D721Med (cell line): ENCODE results near the gene MBTPS1.

ENCODE experiments used
- DNase-seq: peaks from one replicate; pipeline ENCODE4 v3.0.0; 2011; ENCODE audit warnings: low spot score; ENCODE audit not compliant: insufficient read length
- FAIRE-seq: peaks from 2 replicates; lab custom pipeline; 2011; peaks lifted over from hg19 to GRCh38; lab: Jason Lieb, UNC
- CTCF ChIP-seq: IDR thresholded peaks from 2 replicates; pipeline ENCODE4 v1.5.1; 2012; ENCODE audit warnings: mild to moderate bottlenecking, control low read depth; ENCODE audit not compliant: insufficient read depth; ENCODE audit errors: missing control alignments

Gene MBTPS1

GRCh38 chr16:84090211-84090610 lies 26.5 kb downstream of the MBTPS1 start:
- TF ChIP-seq CTCF: no peak
- FAIRE-seq (no peak), DNase-seq (no peak)

- TF ChIP-seq CTCF: no peak
- DNase-seq (no peak), FAIRE-seq (no peak)
Measured at GRCh38 chr16:84088695-84089395, 27.9 kb downstream of the MBTPS1 start.

GRCh38 chr16:84087466-84088151 lies 29.1 kb downstream of the MBTPS1 start:
- no peak for TF ChIP-seq CTCF
- FAIRE-seq (no peak), DNase-seq (no peak)

- no peak for FAIRE-seq
- TF ChIP-seq CTCF: no peak
- DNase-seq: no peak
Measured at GRCh38 chr16:84087001-84087400, 29.7 kb downstream of the MBTPS1 start.

GRCh38 chr16:84086341-84086740 lies 30.4 kb downstream of the MBTPS1 start:
- no peak for DNase-seq
- FAIRE-seq: no peak
- no peak for TF ChIP-seq CTCF

GRCh38 chr16:84085773-84086172 lies 31.0 kb downstream of the MBTPS1 start:
- no peak for TF ChIP-seq CTCF
- DNase-seq (no peak), FAIRE-seq (no peak)

GRCh38 chr16:84085271-84085667 lies 31.5 kb downstream of the MBTPS1 start:
- no peak for TF ChIP-seq CTCF
- DNase-seq (no peak), FAIRE-seq (no peak)
